ENCODE data around the gene E2F1.

The E2F1 gene

DNA sequence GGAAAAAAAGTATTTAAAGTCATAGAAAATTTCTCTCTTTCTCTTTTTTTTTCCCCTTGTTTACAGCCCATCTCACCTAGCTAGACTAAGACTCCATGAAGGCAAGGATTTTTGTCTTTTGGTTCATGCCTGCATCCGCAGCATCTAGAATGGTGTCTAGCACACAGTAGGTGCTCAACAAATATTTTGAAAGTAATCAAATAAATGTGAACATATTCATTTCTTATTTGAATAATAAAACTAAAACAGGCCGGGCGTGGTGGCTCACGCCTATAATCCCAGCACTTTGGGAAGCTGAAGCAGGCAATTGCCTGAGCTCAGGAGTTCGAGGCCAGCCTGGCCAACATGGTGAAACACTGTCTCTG, 40.9 kb upstream of the E2F1 start (continued):
- TF ChIP-seq, protein P1, sequence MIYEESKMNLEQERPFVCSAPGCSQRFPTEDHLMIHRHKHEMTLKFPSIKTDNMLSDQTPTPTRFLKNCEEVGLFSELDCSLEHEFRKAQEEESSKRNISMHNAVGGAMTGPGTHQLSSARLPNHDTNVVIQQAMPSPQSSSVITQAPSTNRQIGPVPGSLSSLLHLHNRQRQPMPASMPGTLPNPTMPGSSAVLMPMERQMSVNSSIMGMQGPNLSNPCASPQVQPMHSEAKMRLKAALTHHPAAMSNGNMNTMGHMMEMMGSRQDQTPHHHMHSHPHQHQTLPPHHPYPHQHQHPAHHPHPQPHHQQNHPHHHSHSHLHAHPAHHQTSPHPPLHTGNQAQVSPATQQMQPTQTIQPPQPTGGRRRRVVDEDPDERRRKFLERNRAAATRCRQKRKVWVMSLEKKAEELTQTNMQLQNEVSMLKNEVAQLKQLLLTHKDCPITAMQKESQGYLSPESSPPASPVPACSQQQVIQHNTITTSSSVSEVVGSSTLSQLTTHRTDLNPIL (CRISPR knock-in tag; IDR thresholded peaks at IDR 0.05; ENCODE audit: low read depth) = no peak
- TF ChIP-seq TCF4 (CRISPR knock-in tag; IDR thresholded peaks at IDR 0.05; ENCODE audit: borderline replicate concordance) (no peak), PPARA (CRISPR knock-in tag; IDR thresholded peaks at IDR 0.05; ENCODE audit: borderline replicate concordance) (no peak)

DNA sequence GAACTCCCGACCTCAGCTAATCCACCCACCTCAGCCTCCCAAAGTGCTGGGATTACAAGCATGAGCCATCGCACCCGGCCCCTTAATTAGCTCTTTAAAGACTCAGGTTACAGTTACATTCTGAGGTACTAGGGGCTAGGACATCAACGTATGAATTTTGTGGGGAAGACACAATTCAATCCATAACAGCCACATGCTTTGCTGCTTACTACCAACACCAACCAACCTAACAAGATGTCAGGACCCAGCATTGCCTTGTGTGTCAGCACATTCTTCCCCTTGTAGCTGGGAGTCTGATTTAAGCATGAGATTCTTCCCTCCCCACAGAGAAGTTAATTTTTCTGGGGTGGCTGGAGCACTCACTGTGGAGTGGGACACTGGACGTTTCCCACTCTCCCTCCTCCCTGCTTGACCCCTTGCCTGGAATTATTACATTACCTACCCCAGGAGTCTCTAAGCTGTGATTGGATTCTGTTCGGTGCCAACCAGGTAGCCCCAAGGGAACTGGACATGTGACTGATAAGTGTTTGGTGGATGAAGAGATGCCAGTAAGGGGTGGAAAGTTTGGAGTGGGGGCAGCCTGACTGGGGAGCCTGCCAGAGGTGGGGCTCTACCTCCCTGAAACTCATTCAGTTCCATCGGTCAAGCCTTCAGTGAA, 39.6 kb upstream of the E2F1 start:
- no peak for ATAC-seq
- TF ChIP-seq PPARA (CRISPR knock-in tag; IDR thresholded peaks at IDR 0.05; ENCODE audit: borderline replicate concordance) = no peak
- TF ChIP-seq, protein P2, sequence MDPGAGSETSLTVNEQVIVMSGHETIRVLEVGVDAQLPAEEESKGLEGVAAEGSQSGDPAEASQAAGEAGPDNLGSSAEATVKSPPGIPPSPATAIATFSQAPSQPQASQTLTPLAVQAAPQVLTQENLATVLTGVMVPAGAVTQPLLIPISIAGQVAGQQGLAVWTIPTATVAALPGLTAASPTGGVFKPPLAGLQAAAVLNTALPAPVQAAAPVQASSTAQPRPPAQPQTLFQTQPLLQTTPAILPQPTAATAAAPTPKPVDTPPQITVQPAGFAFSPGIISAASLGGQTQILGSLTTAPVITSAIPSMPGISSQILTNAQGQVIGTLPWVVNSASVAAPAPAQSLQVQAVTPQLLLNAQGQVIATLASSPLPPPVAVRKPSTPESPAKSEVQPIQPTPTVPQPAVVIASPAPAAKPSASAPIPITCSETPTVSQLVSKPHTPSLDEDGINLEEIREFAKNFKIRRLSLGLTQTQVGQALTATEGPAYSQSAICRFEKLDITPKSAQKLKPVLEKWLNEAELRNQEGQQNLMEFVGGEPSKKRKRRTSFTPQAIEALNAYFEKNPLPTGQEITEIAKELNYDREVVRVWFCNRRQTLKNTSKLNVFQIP (CRISPR knock-in tag; IDR thresholded peaks at IDR 0.05; ENCODE audit: borderline replicate concordance, low read depth) = no peak
- TF ChIP-seq, protein P1 (CRISPR knock-in tag; IDR thresholded peaks at IDR 0.05; ENCODE audit: low read depth) = no peak
- no peak for TF ChIP-seq ZC3H10 (CRISPR knock-in tag; IDR thresholded peaks at IDR 0.05)
- no peak for TF ChIP-seq RARB (CRISPR knock-in tag; IDR thresholded peaks at IDR 0.05)
- TF ChIP-seq TOX (CRISPR knock-in tag; IDR thresholded peaks at IDR 0.05; ENCODE audit: borderline replicate concordance) = no peak
- no peak for TF ChIP-seq ESRRG (CRISPR knock-in tag; IDR thresholded peaks at IDR 0.05)
- TF ChIP-seq, protein P3, sequence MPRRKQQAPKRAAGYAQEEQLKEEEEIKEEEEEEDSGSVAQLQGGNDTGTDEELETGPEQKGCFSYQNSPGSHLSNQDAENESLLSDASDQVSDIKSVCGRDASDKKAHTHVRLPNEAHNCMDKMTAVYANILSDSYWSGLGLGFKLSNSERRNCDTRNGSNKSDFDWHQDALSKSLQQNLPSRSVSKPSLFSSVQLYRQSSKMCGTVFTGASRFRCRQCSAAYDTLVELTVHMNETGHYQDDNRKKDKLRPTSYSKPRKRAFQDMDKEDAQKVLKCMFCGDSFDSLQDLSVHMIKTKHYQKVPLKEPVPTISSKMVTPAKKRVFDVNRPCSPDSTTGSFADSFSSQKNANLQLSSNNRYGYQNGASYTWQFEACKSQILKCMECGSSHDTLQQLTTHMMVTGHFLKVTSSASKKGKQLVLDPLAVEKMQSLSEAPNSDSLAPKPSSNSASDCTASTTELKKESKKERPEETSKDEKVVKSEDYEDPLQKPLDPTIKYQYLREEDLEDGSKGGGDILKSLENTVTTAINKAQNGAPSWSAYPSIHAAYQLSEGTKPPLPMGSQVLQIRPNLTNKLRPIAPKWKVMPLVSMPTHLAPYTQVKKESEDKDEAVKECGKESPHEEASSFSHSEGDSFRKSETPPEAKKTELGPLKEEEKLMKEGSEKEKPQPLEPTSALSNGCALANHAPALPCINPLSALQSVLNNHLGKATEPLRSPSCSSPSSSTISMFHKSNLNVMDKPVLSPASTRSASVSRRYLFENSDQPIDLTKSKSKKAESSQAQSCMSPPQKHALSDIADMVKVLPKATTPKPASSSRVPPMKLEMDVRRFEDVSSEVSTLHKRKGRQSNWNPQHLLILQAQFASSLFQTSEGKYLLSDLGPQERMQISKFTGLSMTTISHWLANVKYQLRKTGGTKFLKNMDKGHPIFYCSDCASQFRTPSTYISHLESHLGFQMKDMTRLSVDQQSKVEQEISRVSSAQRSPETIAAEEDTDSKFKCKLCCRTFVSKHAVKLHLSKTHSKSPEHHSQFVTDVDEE (CRISPR knock-in tag; IDR thresholded peaks at IDR 0.05) = no peak
- TF ChIP-seq ZNF8 (CRISPR knock-in tag; IDR thresholded peaks at IDR 0.05) = no peak
- no peak for TF ChIP-seq ZNF565 (CRISPR knock-in tag; conservative IDR thresholded peaks at IDR 0.05; ENCODE audit: low read depth)
- TF ChIP-seq ZFP30 (CRISPR knock-in tag; IDR thresholded peaks at IDR 0.05) = no peak
- TF ChIP-seq OSR1 (CRISPR knock-in tag; IDR thresholded peaks at IDR 0.05) = no peak
- TF ChIP-seq, protein P4, sequence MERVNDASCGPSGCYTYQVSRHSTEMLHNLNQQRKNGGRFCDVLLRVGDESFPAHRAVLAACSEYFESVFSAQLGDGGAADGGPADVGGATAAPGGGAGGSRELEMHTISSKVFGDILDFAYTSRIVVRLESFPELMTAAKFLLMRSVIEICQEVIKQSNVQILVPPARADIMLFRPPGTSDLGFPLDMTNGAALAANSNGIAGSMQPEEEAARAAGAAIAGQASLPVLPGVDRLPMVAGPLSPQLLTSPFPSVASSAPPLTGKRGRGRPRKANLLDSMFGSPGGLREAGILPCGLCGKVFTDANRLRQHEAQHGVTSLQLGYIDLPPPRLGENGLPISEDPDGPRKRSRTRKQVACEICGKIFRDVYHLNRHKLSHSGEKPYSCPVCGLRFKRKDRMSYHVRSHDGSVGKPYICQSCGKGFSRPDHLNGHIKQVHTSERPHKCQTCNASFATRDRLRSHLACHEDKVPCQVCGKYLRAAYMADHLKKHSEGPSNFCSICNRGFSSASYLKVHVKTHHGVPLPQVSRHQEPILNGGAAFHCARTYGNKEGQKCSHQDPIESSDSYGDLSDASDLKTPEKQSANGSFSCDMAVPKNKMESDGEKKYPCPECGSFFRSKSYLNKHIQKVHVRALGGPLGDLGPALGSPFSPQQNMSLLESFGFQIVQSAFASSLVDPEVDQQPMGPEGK (CRISPR knock-in tag; IDR thresholded peaks at IDR 0.05; ENCODE audit: borderline replicate concordance) = no peak
- no peak for TF ChIP-seq SNAI2 (CRISPR knock-in tag; IDR thresholded peaks at IDR 0.05)
- TF ChIP-seq TCF4 (CRISPR knock-in tag; IDR thresholded peaks at IDR 0.05; ENCODE audit: borderline replicate concordance) = no peak
- TF ChIP-seq ISL1 (CRISPR knock-in tag; IDR thresholded peaks at IDR 0.05) = no peak
- TF ChIP-seq, protein P5, sequence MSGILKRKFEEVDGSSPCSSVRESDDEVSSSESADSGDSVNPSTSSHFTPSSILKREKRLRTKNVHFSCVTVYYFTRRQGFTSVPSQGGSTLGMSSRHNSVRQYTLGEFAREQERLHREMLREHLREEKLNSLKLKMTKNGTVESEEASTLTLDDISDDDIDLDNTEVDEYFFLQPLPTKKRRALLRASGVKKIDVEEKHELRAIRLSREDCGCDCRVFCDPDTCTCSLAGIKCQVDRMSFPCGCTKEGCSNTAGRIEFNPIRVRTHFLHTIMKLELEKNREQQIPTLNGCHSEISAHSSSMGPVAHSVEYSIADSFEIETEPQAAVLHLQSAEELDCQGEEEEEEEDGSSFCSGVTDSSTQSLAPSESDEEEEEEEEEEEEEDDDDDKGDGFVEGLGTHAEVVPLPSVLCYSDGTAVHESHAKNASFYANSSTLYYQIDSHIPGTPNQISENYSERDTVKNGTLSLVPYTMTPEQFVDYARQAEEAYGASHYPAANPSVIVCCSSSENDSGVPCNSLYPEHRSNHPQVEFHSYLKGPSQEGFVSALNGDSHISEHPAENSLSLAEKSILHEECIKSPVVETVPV (CRISPR knock-in tag; IDR thresholded peaks at IDR 0.05) = no peak

DNA sequence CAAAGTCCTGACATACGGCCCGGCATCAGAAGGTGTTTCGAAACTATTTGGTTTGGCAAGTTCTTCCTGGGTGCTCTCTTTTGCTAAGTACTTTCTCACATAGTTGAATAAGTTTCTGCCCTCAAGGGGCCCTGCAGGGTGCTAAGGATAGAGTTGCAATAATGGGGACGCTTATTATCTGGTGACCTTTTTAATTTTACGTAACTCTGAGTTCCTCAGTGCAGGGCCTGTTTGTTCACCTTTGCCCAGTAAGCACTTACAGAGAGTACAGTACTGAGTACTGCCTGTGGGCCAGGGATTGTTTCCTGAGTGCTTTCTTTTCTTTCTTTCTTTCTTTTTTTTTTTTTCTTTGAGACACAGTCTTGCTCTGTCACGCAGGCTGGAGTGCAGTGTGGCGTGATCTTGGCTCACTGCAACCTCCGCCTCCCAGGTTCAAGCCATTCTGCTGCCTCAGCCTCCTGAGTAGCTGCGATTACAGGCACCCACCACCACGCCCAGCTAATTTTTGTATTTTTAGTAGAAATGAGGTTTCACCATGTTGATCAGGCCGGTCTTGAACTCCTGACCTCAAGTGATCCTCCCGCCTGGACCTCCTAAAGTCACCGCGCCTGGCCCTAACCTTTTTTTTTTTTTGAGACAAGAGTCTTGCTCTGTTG, 38.4 kb upstream of the E2F1 start:
- ATAC-seq = no peak
- TF ChIP-seq, protein P2 (CRISPR knock-in tag; IDR thresholded peaks at IDR 0.05; ENCODE audit: borderline replicate concordance, low read depth) = no peak
- TF ChIP-seq BACH2 (CRISPR knock-in tag; IDR thresholded peaks at IDR 0.05; ENCODE audit: borderline replicate concordance) (no peak), PPARA (CRISPR knock-in tag; IDR thresholded peaks at IDR 0.05; ENCODE audit: borderline replicate concordance) (no peak), SNAI2 (CRISPR knock-in tag; IDR thresholded peaks at IDR 0.05) (no peak), OSR1 (CRISPR knock-in tag; IDR thresholded peaks at IDR 0.05) (no peak), CSDC2 (CRISPR knock-in tag; IDR thresholded peaks at IDR 0.05) (no peak), ISL1 (CRISPR knock-in tag; IDR thresholded peaks at IDR 0.05) (no peak), ARNTL (CRISPR knock-in tag; IDR thresholded peaks at IDR 0.05; ENCODE audit: borderline replicate concordance, low read depth) (no peak), RARB (CRISPR knock-in tag; IDR thresholded peaks at IDR 0.05) (no peak), ZFP30 (CRISPR knock-in tag; IDR thresholded peaks at IDR 0.05) (no peak), ZNF70 (CRISPR knock-in tag; IDR thresholded peaks at IDR 0.05) (no peak)
- TF ChIP-seq, protein P1 (CRISPR knock-in tag; IDR thresholded peaks at IDR 0.05; ENCODE audit: low read depth) = no peak

Measured in SK-N-SH treated with all-trans-retinoic acid at 6 μM for 48 hours (cell line).